ENCODE measurements around the gene EYA2. TPM values are rescaled to one million over a fixed set of nuclear protein-coding genes. Genes with fewer than 3 reads are reported as not detected.

Gene EYA2
- total and polyA plus RNA-seq, 2 of the 4 experiments (the other 2 are of a cell fraction): 2.3 to 5.4 TPM

DNA sequence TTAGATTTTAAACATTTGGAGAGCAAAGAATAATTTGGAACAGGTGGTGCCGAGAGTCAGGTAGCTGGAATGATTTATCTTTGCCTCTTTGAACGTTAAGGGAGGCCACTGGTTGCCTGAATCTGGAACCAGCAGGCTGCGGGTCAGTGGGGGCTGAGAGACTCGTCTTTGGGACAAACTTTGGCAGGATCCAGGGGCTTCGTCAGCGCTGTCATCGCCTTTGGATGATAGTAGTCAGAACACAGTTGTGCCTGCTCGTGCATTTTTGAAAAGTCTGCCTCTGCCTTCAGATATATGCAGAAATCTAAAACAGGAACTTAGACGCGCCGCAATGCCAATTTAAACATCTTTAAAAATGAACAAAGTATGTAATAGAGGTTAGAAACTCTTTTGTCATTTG, 5.0 kb downstream of the EYA2 start:
- no peak overlapping the region for H3K4me2 ChIP-seq (ENCODE audit: low read depth, low read length)
- no peak overlapping the region for H3K27ac ChIP-seq (ENCODE audit: insufficient read depth, low read length)
- H3K14ac ChIP-seq (replicated peaks; ENCODE audit: low read depth, low read length): no peak overlapping the region
- H2AK5ac ChIP-seq (ENCODE audit: low read depth, low read length): no peak overlapping the region
- no peaks in the 10 kb centered on the region for H3K27me3 ChIP-seq (ENCODE audit: control insufficient read depth, insufficient read depth, low read length)
- dilution Hi-C loops (cut with HindIII; ENCODE audit: low sequenced_read_pairs, unreplicated experiment): no loop called here
- ATAC-seq (ENCODE audit: low read depth): no peak
- H2BK20ac ChIP-seq (ENCODE audit: low read depth, low read length): no peak overlapping the region
- TF ChIP-seq, protein P1, sequence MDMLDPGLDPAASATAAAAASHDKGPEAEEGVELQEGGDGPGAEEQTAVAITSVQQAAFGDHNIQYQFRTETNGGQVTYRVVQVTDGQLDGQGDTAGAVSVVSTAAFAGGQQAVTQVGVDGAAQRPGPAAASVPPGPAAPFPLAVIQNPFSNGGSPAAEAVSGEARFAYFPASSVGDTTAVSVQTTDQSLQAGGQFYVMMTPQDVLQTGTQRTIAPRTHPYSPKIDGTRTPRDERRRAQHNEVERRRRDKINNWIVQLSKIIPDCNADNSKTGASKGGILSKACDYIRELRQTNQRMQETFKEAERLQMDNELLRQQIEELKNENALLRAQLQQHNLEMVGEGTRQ (IDR thresholded peaks at IDR 0.05; ENCODE audit: low read depth, low read length): no peak
- TF ChIP-seq SMC3 (IDR thresholded peaks at IDR 0.05; ENCODE audit: low read depth, low read length) (no peak), FOS (IDR thresholded peaks at IDR 0.05; ENCODE audit: low read depth, low read length) (no peak), POLR2A (IDR thresholded peaks at IDR 0.05; ENCODE audit: low read depth, low read length) (no peak), CEBPB (IDR thresholded peaks at IDR 0.05; ENCODE audit: low read depth, low read length) (no peak)
- TF ChIP-seq, protein P2, sequence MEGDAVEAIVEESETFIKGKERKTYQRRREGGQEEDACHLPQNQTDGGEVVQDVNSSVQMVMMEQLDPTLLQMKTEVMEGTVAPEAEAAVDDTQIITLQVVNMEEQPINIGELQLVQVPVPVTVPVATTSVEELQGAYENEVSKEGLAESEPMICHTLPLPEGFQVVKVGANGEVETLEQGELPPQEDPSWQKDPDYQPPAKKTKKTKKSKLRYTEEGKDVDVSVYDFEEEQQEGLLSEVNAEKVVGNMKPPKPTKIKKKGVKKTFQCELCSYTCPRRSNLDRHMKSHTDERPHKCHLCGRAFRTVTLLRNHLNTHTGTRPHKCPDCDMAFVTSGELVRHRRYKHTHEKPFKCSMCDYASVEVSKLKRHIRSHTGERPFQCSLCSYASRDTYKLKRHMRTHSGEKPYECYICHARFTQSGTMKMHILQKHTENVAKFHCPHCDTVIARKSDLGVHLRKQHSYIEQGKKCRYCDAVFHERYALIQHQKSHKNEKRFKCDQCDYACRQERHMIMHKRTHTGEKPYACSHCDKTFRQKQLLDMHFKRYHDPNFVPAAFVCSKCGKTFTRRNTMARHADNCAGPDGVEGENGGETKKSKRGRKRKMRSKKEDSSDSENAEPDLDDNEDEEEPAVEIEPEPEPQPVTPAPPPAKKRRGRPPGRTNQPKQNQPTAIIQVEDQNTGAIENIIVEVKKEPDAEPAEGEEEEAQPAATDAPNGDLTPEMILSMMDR (conservative IDR thresholded peaks at IDR 0.05; ENCODE audit: low read depth, low read length): no peak
- intact Hi-C loops (cut with micrococcal nuclease): loop anchor here (5.0 to 10.0 kb wide), 2 partner anchors 125 to 142 kb away; no protein-coding TSS in a partner anchor
- H3K56ac ChIP-seq (ENCODE audit: extremely low read depth, insufficient read depth, low read length): no peak overlapping the region
- H2BK5ac ChIP-seq (ENCODE audit: low read depth, low read length, poor library complexity, severe bottlenecking): no peak overlapping the region
- no peaks in the 10 kb centered on the region; the same call in 1 of the 2 replicates for H3K9me1 ChIP-seq (ENCODE audit: insufficient read depth, low read length)
- no peak for DNase-seq
- H3K9ac ChIP-seq (ENCODE audit: low read depth, low read length): no peak overlapping the region
- H3K23ac ChIP-seq (ENCODE audit: low read depth, low read length): no peak overlapping the region
- no peak overlapping the region for H2BK120ac ChIP-seq (ENCODE audit: low read depth, low read length)
- no peak overlapping the region for H3K4me3 ChIP-seq (ENCODE audit: insufficient read depth, low read depth, low read length)
- H2BK15ac ChIP-seq (ENCODE audit: low read depth, low read length): no peak overlapping the region
- no peak overlapping the region for H3K4ac ChIP-seq (ENCODE audit: low read depth, low read length)
- H4K91ac ChIP-seq (ENCODE audit: insufficient read depth, low read depth, low read length): no peak overlapping the region
- no peaks in the 10 kb centered on the region for H3K9me3 ChIP-seq (ENCODE audit: control insufficient read depth, insufficient read depth, low read length)
- peaks cover 3% of the 10 kb centered on the region in 2 experiments; a peak in 2 of 4 replicates for H3K79me1 ChIP-seq (ENCODE audit: low read depth in 1 of 2, low read length in 2 of 2)
- no peaks in the 10 kb centered on the region for H3K4me1 ChIP-seq (ENCODE audit: control insufficient read depth, insufficient read depth, low read length)
- POLR2A ChIA-PET (ENCODE audit: unreplicated experiment): no interaction called here
- no peak overlapping the region for H4K8ac ChIP-seq (ENCODE audit: low read depth in 2 of 2, low read length in 2 of 2)
- H3K18ac ChIP-seq (ENCODE audit: low read depth, low read length): no peak overlapping the region
- no peak overlapping the region for H2AFZ ChIP-seq (replicated peaks; ENCODE audit: low read length, poor library complexity)
- no CpG with 5 or more reads among the region's 11 CpGs for WGBS, 2 experiments (ENCODE audit: extremely low coverage in 2 of 2, insufficient read length in 1 of 2)
- no peaks in the 10 kb centered on the region for H3K36me3 ChIP-seq (ENCODE audit: control insufficient read depth, insufficient read depth, low read length)
- in situ Hi-C loops (cut with MboI; ENCODE audit: low sequenced_read_pairs): no loop called here
- no peak overlapping the region for H4K5ac ChIP-seq (ENCODE audit: low read depth, low read length)
- no TSS peak for BruUV-seq (replicated peaks)
- H2AK9ac ChIP-seq (replicated peaks; ENCODE audit: low read depth, low read length, poor library complexity): no peak overlapping the region
- CTCF ChIA-PET: no interaction called here
- no peaks in the 10 kb centered on the region for H4K20me1 ChIP-seq (ENCODE audit: insufficient read depth, low read length)

Data from IMR-90 (cell line).